GM19397 (cell line): ENCODE measurements around the gene FREM1.
A peak's percentile ranks its signal among the peaks of the same experiment; 100 is the strongest.

ENCODE experiments used
- ATAC-seq: cut with Tn5 transposase; IDR thresholded peaks from one replicate; pipeline ENCODE4 v1.9.1; 2021; ENCODE audit warnings: mild to moderate bottlenecking, moderate library complexity; ENCODE audit not compliant: unreplicated experiment

FREM1 gene

DNA sequence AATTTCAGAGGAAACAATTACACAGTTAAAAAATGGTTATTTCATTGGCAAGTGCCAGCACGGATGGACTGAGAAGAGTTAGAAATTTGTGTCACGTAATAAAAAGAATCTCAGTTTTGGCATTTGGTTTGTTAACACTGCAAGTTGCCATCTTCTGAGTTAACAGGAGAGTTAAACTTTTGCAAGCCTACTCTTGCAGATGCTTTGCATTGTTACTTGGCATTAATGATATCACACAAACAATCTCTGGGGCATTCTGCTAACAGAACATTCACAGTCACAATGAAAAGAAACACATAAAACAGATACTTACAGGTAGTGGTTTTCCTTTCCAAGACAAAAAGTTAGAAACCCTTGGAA is 647 bp downstream of the FREM1 start:
- no peak for ATAC-seq

GRCh38 chr9:14909181-14909580 is 1.0 kb downstream of the FREM1 start:
- no peak for ATAC-seq

- ATAC-seq, result peak; percentile 61
These were observed 1.7 kb downstream of the FREM1 start for GRCh38 chr9:14908295-14909180.

DNA sequence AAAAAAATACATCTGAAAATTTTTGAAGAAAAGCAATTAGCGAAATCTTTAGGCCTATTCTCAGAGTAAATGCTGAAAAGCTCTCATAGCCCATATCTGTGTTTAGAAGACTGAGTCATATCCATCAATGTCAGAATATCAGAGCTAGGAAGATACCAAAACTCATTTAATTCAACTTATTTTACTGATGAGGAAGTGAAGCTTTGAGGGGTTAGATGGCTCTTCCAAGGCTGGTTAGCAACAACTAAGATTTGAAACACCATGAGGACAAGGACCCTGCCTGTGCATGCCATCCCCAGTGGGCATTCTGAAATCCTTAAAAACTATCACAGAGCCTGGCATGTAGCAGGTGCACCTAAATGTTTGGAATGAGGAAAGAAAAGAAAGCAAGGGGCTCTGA is 2.5 kb downstream of the FREM1 start:
- ATAC-seq, result no peak

DNA sequence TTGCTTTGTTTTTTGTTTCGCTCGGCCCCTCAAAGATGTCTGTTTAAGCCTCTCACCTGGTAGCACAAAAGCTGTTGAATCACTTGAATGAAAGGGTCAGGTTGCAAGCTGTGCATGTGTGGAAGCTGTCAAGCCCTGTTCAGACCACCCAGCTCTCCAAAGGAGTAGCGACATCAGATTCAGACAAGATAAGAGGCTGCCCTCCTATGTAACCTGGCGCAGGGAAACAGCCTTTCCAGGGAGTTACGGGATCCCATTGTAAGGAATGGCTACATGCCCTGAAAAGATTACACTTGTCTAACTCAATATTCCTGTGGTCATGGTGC is 2.9 kb downstream of the FREM1 start:
- ATAC-seq, result no peak

- no peak for ATAC-seq
These were observed 3.4 kb downstream of the FREM1 start for GRCh38 chr9:14906644-14907359.

DNA sequence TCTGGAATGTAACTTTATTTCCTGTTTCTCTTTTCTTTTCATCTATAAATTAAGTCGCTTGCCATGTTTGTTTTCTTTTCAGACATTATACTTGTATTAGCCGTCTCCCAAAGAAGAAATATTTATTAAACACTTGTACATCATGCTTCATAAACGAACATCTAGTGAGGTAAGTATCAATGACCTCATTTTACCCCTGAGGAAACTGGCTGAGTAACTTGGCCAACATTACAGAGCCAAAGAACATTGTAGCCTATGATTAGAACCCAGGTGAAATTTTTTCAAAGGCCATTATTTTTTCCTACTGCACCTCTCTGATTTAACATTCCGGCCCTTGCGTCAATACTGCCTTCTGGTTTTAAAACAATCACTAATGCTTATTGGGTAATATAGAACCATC is 4.2 kb downstream of the FREM1 start:
- ATAC-seq, result no peak

DNA sequence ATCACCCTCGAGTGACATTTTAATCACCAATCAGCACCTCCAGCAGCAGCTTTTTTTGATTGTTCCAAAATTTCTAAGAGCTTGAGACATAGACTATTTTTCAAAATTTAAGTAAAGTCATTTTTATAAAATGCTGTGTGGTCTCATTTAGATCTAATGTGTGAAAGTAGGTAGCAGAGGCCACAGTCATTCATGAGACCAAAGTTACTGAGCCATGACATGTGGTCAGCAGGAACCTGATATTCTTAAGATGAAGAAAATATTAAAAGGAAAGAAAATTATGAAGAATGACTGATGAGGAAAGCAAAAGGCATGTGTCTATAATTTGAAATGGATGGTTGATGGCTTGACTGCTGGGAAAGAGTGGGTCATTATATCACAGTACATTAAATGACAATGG is 7.2 kb downstream of the FREM1 start:
- ATAC-seq, result no peak

DNA sequence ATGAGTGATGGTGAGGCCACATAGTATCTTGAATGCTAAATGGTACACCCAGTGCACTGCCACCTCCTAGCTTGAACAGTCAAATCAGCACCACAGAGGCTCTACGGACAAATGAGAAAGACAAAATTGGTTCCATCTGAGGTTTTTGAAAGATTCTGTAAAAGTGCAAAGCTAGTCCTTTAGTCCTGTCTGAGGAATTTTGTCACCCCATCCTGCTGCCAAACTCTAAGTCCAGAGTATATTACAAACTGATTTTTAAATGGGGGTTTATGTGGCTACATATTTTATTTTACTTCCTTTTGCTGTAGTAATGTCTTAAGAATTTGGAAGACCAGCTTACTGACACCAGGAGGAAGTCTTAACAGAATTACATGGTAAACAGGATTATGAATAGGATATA is 7.7 kb downstream of the FREM1 start:
- no peak for ATAC-seq

DNA sequence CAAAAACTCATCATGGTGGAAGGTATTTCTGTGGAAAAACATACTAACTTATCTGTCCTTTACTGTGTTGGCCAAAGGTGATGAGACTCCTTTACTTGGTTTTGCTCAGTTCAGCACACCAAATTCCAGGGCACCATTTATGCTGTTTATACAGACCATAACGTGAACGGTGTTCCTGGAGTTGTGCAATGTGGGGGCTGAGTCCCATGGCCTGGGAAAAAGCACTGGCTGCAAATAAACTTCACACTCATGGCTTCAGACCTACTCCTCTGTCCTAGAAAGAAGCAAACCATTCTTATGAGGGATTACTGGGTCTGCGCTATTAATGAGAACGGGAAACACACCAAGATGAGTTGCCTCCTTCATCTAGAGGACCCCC is 10.4 kb downstream of the FREM1 start:
- no peak for ATAC-seq

DNA sequence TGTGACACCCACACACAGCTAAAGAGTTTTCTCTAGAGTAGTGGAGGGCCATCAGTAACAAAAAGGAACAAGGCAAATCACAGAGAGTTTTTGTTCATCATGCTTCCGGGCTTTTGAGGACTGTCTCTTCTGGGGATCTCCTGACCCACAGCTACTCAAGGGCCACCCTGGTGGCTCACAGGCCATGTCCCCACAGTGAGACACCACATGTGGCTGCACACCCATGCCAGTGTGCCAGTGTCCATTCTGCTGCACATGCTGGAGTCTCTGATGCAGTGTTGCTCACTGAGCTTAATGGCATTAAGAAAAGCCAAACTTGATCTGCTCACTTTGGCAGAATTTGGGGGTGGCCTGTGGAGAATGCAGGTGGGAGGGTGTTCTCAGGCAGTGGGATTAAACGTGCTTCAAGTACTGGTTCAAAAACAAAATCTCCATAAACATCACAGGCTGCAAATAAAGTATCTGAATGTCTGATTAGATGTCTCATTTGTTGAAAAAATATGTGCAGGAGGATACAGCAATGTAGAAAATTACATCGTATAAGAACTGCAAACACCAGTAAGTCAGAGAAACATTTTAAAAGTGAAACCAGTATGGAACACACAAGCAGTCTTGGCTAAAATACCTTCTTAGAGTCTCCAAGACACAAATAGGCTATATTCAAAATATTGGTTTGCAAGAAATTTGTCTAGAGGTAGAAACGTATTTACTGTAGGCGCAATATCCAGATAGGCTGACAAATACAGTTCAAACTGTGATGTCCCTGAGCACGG is 11.0 kb downstream of the FREM1 start:
- ATAC-seq, result no peak

DNA sequence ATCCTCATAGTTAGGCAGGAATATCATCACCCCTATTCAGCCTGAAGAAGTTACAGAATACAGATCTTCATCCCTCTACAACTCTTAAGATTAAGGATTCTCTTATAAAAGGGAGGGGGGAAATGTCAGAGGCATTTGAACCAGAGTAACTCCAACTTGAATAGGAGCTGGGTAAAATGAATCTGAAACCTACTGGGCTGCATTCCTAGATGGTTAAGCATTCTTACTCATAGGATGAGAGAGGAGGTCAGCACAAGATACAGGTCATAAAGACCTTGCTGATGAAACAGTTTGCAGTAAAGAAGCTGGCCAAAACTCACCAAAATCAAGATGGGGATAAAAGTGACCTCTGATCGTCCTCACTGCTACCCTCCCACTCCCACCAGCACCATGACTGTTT is 14.4 kb downstream of the FREM1 start:
- ATAC-seq, result no peak

- ATAC-seq, result no peak
These were observed 16.9 kb downstream of the FREM1 start for GRCh38 chr9:14893280-14893679.

- no peak for ATAC-seq
These were observed 18.9 kb downstream of the FREM1 start for GRCh38 chr9:14891332-14891731.

GRCh38 chr9:14889451-14889850 is 20.8 kb downstream of the FREM1 start:
- ATAC-seq, result no peak

GRCh38 chr9:14888875-14889274 is 21.4 kb downstream of the FREM1 start:
- no peak for ATAC-seq

GRCh38 chr9:14888272-14888671 is 22.0 kb downstream of the FREM1 start:
- ATAC-seq, result no peak

GRCh38 chr9:14887149-14887548 is 23.1 kb downstream of the FREM1 start:
- ATAC-seq, result no peak

- no peak for ATAC-seq
These were observed 26.8 kb downstream of the FREM1 start for GRCh38 chr9:14883310-14883944.

DNA sequence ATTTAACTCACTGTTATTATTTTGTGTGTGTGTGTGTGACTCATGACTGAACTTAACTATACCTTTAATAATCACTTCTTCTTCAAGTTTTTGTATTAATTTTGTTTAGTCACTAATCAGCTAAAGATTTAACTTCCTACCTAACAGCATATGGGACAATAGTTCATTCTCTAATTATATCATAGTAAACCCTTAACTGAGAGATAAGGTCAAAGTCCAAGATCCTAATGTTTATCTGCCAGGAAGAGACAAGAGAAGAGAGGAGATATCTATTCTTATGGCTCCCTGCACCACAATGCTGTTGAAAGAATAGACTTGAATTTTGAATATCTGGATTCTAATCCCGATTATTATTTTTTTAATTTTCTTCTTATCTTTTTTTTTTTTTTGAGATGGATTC is 28.1 kb downstream of the FREM1 start:
- ATAC-seq, result no peak

DNA sequence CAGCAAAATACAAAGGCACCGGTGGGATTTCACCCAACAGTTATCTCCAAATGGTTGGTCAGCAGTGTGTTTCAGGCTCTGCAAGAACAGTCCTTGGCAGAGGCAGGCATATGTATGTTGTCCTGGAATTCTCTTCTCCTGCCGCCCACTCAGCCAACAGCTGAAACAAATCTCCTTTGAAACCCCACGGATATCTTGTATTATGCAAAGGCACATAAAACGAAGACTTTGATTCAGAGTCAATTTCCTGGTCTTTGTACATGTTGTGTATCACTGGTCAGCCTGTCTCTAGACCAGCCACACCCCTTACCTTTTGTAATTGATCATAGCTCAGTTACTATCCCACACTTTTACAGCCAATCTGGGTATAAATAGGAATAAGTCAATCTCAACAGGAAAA is 29.2 kb downstream of the FREM1 start:
- ATAC-seq, result no peak
